ENCODE measurements around the gene ZCCHC14.
"Not testable (repeated sequence)": the region's sequence is repeated elsewhere in the genome, so short reads cannot be mapped to it uniquely, and the experiment has no call there.

ZCCHC14 gene

GRCh38 chr16:87382023-87382785 lies 110.6 kb downstream of the ZCCHC14 start:
- no peak for DNase-seq (ENCODE audit: low read depth)

- no peak for DNase-seq (ENCODE audit: low read depth)
Observed at GRCh38 chr16:87380881-87381280, 111.9 kb downstream of the ZCCHC14 start.

GRCh38 chr16:87380403-87380802 lies 112.4 kb downstream of the ZCCHC14 start:
- no peak for DNase-seq (ENCODE audit: low read depth)

GRCh38 chr16:87379312-87379752 lies 113.5 kb downstream of the ZCCHC14 start:
- not testable (repeated sequence) for DNase-seq (ENCODE audit: low read depth)

- DNase-seq (ENCODE audit: low read depth) = no peak
Observed at GRCh38 chr16:87376660-87377059, 116.2 kb downstream of the ZCCHC14 start.

GRCh38 chr16:87375426-87376135 lies 117.2 kb downstream of the ZCCHC14 start:
- DNase-seq (ENCODE audit: low read depth) = no peak

- DNase-seq (ENCODE audit: low read depth) = no peak
Observed at GRCh38 chr16:87374313-87374712, 118.5 kb downstream of the ZCCHC14 start.

GRCh38 chr16:87372305-87372704 lies 120.5 kb downstream of the ZCCHC14 start:
- DNase-seq (ENCODE audit: low read depth) = no peak

GRCh38 chr16:87371261-87371866 lies 121.5 kb downstream of the ZCCHC14 start:
- DNase-seq (ENCODE audit: low read depth) = no peak

- no peak for DNase-seq (ENCODE audit: low read depth)
Observed at GRCh38 chr16:87369796-87370719, 122.8 kb downstream of the ZCCHC14 start.

- no peak for DNase-seq (ENCODE audit: low read depth)
Observed at GRCh38 chr16:87369117-87369765, 123.6 kb downstream of the ZCCHC14 start.

- DNase-seq (ENCODE audit: low read depth) = no peak
Observed at GRCh38 chr16:87368029-87368770, 124.6 kb downstream of the ZCCHC14 start.

GRCh38 chr16:87367529-87367928 lies 125.3 kb downstream of the ZCCHC14 start:
- DNase-seq (ENCODE audit: low read depth) = no peak

GRCh38 chr16:87366930-87367329 lies 125.9 kb downstream of the ZCCHC14 start:
- no peak for DNase-seq (ENCODE audit: low read depth)

- no peak for DNase-seq (ENCODE audit: low read depth)
Observed at GRCh38 chr16:87366288-87366687, 126.5 kb downstream of the ZCCHC14 start.

GRCh38 chr16:87365021-87365713 lies 127.7 kb downstream of the ZCCHC14 start:
- no peak for DNase-seq (ENCODE audit: low read depth)

- no peak for DNase-seq (ENCODE audit: low read depth)
Observed at GRCh38 chr16:87363771-87364455, 128.9 kb downstream of the ZCCHC14 start.

GRCh38 chr16:87362828-87363559 lies 129.8 kb downstream of the ZCCHC14 start:
- not testable (repeated sequence) for DNase-seq (ENCODE audit: low read depth)
